AG10803 (cell line): ENCODE results near the gene RAB14.

Experiments used
- DNase-seq: peaks from one replicate; pipeline ENCODE4 v3.0.0; 2010; ENCODE audit warnings: low read depth
- H3K4me3 ChIP-seq: 2 replicates; pipeline ENCODE4 v1.5.1; 2011; ENCODE audit warnings: mild to moderate bottlenecking, low read length, control low read depth
- CTCF ChIP-seq: conservative IDR thresholded peaks from 2 replicates; pipeline ENCODE4 v1.5.1; 2011; ENCODE audit warnings: mild to moderate bottlenecking, low read length, control low read depth, inconsistent platforms

RAB14 gene

DNA sequence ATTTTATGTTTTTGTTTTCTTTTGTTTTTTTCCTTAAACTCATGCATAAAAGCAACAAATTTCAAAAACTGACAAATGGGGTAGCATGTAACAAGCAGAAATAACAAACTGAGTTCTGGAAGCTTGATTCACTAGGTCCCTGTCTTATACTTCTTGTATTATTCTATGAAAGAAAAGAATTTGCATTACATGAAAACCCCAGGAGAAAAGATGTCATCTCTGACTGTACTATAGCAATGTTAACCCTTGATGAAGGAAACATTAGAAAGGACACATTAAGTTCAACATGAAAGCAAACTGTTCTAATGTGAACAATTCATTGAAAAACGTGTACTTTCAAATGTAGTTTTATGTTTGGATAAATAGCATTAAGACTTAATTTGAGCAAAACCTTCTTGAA lies 9.2 kb downstream of the RAB14 start:
- TF ChIP-seq CTCF, result no peak
- no peak for DNase-seq
- no peak overlapping the region for H3K4me3 ChIP-seq

DNA sequence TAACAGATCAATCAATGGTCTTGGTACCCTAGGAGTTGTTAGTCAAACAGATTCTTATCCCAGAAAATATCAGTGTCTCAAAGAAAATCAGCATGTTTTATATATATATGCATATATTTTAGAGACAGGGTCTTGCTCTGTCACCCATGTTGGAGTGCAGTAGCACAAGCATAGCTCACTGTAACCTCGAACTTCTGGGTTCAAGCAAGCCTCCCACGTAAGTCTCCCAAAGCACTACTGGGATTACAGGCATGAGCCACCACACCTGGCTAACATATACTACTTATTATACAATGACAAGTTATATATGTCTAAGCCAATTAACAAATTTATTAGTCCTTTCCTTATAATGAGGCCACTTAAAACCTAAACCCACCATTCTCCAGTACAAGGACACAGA lies 10.4 kb downstream of the RAB14 start:
- no peak overlapping the region for H3K4me3 ChIP-seq
- TF ChIP-seq CTCF, result no peak
- no peak for DNase-seq

GRCh38 chr9:121189660-121190059 lies 12.0 kb downstream of the RAB14 start:
- TF ChIP-seq CTCF, result no peak
- no peak for DNase-seq
- no peak overlapping the region for H3K4me3 ChIP-seq

- TF ChIP-seq CTCF, result no peak
- DNase-seq, result no peak
These were observed 12.7 kb downstream of the RAB14 start for GRCh38 chr9:121189006-121189405.

DNA sequence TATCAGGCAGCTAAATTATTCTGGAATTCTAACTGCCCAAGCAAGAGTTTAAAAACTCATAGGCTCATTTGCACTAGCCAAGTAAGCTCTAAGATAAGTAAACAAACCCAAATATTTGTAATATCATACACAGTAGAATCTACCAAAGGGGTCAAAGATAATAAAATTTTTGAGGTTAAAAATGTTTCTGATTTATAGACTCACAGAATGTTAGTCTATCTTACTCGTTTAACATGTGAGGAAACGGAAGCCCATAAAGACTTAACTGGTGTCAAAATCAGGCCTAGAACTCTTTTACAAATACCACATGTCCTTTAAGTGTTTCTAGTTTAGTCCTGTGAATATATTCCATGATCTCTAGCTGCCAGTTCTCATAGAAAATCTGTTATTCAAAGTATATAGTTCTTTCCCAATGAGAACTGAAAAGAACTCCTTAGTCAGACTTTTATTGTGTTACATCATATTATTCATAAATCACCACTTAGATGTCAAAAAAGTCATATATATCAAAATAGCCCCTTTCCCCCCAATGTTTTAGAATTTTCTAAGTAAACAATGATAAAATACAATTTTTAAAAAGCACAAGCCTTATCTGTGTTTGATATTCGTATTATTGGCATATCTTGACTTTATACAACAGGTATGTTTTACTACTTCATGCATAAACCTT lies 13.9 kb downstream of the RAB14 start:
- no peak overlapping the region for H3K4me3 ChIP-seq
- no peak for TF ChIP-seq CTCF
- DNase-seq, result no peak

More at GRCh38 chr9:121189006-121189405, 12.7 kb downstream of the RAB14 start:
- H3K4me3 ChIP-seq, result no peak overlapping the region

DNA sequence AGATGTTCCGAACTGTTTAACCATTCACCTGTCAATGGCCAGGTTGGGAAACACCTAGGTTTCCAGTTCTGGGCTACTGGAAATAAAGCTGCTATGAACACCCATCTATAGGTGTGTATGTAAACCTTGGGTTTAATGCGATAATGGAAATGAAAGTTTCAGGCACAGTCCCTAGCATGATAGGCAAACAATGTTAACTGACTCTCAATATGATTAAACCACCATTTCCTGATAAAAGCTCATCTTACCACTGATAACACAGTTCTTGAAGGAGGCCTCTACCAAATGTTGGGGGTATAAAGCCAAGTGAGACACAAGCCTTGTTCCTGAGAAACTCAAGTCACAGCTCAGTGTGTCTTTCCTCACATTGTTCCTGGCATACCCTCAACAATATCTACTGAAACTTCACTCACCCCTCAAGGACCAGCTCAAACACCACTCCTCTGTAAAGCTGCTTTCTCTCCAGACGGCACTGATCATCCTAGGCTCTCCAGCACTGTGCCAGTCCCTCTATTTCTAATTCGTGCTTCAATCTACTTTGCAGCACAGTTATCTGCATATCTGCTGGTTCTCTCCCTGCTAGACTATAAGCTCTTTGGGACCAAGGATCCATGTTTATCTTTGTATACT lies 15.8 kb downstream of the RAB14 start:
- TF ChIP-seq CTCF, result no peak
- DNase-seq, result no peak
- no peak overlapping the region for H3K4me3 ChIP-seq

DNA sequence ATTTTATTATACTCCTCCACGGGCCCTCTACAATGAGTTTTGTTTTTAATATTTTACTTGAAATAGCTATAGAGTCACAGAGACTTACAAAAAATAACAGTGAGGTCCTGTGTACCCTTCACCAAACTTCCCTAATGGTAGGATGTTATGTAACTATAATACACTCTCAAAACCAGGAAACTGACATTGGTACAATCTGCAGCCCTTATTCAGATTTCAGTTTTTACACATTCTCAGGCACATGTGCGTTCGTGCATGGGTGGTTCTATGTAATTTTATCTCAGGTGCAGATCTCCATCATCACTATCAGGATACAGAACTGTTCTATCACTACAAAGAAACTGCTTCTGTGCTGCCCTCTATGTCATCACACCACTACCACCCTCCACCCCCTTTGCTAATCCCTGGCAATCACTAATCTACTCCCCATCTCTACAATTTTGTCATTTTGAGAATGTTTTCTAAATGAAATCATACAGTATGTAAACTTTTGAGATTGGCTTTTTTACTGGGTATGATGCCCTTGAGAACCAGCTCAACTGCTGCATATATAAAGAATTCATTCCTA lies 16.4 kb downstream of the RAB14 start:
- DNase-seq, result no peak
- no peak overlapping the region for H3K4me3 ChIP-seq
- no peak for TF ChIP-seq CTCF
